HS-27A (cell line): Measurements from ENCODE around the gene ANKS1B.
"Not testable (repeated sequence)": the region's sequence is repeated elsewhere in the genome, so short reads cannot be mapped to it uniquely, and the experiment has no call there.

Source experiments
- DNase-seq: peaks from one replicate; pipeline ENCODE4 v3.0.0-alpha.2; 2012; ENCODE audit warnings: low read depth, missing footprints

The ANKS1B gene

GRCh38 chr12:99265648-99266047 lies 719.1 kb downstream of the ANKS1B start:
- no peak for DNase-seq

- DNase-seq, result no peak
Measured at GRCh38 chr12:99261256-99261655, 723.5 kb downstream of the ANKS1B start.

DNA sequence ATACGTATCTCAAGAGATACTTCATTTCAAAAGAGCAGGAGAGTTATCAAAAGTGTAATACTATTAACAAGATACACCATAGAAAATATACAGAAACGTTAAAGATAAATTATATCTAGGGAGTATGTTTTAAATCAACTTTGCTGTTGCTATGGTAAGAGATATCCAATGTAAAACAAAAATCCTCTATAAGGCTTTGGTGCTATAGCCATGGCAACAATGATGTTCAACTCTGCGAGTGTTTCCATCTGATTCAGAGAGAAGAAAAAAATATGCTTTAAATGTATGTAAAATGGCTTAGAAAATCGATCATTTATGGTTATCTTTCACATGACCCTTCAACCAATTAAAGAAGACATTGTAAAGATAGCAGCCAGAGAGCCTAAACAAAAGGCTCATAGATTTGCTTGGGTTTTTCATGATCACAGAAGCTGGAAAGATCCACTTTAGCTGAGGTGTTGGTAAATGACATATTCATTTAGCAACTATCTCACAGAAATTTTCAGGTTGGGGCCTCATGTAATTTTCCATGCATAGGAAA lies 724.2 kb downstream of the ANKS1B start:
- no peak for DNase-seq

DNA sequence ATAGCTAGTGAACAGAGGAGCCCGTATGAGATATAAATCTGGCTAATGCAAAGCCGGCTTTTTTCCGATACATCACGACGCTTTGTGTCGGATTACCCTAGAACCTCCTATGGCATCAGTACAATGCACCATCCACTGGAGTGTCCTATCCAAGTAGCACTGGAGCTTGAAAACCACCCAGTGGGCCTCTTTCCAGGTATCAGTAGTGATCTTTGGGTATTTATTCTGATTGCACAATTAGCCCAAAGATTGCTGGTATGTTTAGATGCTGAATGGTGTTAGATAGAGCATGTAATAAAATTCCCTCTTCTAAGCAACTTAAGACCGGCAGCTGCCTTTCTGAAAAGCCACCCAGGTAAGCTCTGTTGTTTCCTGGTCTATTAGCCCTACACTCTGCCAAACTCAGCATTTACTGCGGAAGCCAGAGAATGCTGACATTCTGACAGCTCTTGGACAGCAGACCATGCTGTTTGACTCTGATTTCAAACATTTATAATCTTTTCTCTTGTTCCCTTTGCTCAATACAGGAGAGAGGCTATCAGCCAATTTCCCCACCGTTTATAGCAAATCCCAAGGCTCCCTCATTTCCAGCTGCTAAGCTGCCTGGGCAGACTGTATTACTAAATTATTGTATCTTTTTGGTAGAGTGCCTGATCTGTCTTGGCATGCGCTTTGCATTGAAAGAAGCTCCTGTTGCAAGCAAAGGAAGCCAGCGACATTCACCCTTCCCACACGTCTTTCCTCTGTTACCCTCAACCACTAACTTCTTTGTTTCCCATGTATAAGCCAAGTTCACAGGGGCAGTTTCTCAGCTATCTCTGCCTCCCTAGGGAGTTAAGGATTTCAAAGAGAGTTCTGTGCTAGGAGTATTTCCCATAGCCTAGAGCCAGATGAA lies 725.4 kb downstream of the ANKS1B start:
- DNase-seq, result no peak

GRCh38 chr12:99257672-99258071 lies 727.1 kb downstream of the ANKS1B start:
- no peak for DNase-seq

DNA sequence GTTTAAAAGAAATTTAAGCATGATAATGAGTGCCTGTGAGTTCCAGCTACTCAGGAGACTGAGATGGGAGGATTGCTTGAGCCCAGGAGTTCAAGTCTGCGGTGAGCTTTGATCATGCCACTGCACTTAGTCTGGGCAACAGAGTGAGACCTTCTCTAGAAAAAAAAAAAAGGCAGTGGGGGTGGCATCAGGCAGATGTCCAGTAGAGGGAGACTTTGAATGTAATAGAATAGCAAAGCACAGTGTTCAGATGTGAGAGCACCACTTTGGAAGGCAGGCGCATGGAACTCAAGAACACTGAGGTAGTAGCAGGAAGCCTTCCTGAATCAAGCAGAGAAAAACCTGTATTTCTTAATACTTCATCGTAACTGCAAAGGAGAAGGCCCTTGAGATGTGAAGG lies 731.7 kb downstream of the ANKS1B start:
- no peak for DNase-seq

- DNase-seq, result no peak
Measured at GRCh38 chr12:99250091-99250490, 734.6 kb downstream of the ANKS1B start.

GRCh38 chr12:99249543-99249942 lies 735.2 kb downstream of the ANKS1B start:
- DNase-seq, result no peak

DNA sequence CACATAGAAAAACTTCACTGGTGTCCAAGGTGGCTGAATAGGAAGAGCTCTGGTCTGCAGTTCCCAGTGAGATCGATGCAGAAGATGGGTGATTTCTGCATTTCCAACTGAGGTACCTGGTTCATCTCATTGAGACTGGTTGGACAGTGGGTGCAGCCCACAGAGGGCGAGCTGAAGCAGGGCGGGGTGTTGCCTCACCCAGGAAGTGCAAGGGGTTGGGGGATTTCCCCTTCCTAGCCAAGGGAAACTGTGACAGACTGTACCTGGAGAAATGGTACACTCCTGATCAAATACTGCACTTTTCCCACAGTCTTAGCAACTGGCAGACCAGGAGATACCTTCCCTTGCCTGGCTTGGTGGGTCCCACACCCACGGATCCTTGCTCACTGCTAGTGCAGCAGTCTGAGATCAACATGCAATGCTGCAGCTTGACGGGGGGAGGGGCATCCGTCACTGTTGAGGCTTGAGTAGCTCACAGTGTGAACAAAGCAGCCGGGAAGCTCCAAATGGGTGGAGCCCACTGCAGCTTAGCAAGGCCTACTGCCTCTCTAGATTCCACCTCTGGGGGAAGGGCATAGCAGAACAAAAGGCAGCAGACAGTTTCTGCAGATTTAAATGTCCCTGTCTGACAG lies 746.7 kb downstream of the ANKS1B start:
- DNase-seq, result not testable (repeated sequence)

GRCh38 chr12:99235381-99235780 lies 749.4 kb downstream of the ANKS1B start:
- DNase-seq, result no peak

- DNase-seq, result no peak
Measured at GRCh38 chr12:99234702-99235101, 750.0 kb downstream of the ANKS1B start.

DNA sequence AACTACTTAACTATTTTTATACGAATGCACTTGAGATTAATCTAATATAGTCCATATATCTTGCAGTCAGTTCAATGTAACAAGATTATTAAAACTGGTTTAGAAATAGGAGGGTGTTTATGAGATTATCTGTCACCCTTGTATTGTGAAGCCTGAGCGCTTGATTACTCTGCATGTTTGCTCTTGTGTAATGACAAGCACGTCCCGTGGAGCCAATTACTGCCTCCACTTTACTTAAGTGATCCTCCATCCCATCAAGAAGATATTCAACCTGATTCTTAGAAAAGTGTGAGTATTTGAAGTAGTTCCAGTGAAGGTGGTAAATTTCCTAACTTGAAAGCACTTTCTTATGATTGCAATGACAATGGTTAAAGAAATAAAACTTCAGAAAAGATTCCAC lies 752.4 kb downstream of the ANKS1B start:
- DNase-seq, result no peak

GRCh38 chr12:99231031-99231430 lies 753.7 kb downstream of the ANKS1B start:
- no peak for DNase-seq

GRCh38 chr12:99224237-99224636 lies 760.5 kb downstream of the ANKS1B start:
- DNase-seq, result no peak

- no peak for DNase-seq
Measured at GRCh38 chr12:99223579-99223978, 761.2 kb downstream of the ANKS1B start.

DNA sequence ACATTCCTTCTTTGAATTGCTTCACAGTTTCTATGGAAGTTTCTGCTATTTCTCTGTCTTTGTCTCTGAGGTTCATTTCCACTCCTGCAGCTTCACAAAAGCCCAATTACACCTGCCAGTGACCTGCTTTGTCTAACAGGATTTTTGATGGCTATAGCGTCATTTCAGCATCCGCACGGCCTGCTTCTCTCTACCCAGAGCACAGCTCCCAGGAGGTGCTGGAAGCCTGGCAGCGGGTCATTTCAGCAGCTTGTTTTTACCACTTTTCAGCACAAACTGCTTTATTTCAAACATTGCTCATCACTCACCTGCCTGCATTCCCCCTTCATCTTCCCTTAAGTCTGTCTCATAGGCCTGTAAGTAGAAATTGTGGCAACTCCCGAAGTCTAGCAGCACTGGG lies 771.7 kb downstream of the ANKS1B start:
- no peak for DNase-seq

DNA sequence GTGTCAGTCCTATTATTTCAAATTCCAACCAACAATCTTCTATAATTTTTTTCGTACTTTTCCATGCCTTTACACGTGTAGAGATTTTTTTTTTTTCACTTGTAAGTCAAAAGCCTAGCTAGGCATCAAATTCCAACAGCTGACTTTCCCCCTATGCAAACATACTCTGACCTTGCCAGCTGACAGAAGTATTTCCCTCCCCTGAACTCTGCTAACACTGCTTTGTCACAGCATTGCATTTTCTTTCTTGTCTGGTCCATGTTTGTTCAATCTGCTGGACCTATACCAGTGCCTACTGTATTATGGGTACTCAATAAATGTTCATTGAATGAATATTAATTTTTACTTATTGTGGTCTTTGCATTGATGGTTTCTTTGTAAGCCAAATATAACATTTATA lies 772.5 kb downstream of the ANKS1B start:
- DNase-seq, result no peak

DNA sequence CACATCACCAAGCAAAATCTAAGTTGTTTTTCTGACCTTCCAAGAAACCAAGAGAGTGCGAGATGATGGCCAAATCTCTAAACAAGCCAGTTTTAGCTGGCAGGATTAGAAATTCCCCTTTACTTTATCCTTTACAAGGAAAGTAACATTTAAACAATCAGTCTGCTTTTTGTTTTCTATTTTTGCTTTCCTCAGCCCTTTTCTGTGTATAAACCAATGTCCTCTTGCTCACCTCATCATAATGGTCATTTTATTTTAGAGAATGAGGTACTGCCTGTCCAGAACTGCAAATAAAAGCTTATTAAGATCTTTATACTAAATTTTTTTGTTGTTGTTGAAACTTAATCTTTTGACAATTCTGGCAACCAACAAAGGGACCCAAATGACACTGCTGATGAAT lies 779.6 kb downstream of the ANKS1B start:
- DNase-seq, result no peak

- no peak for DNase-seq
Measured at GRCh38 chr12:99201906-99202645, 782.7 kb downstream of the ANKS1B start.

- DNase-seq, result no peak
Measured at GRCh38 chr12:99200711-99201384, 783.9 kb downstream of the ANKS1B start.

DNA sequence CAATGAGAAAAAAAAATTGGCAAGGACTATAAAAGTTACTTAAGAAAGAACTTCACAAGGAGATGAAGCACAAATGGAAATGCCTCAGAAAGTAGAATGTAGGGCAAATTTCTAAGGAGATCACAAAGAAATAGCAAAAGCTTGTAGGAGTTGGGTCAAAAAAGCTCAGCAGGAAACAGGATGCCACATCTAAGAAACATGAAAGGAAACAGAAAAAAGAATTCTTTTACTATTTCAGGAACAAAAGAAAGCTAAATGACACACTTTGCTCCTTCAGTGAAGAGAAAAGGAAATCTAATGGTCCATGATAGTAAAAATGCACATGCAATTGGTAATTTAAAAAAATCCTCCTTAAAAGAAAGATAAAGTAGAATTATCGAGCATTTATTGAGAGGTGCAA lies 789.3 kb downstream of the ANKS1B start:
- DNase-seq, result no peak

- no peak for DNase-seq
Measured at GRCh38 chr12:99192489-99192888, 792.2 kb downstream of the ANKS1B start.
